Measurements from ENCODE around the gene PRDX3.

The PRDX3 gene

DNA sequence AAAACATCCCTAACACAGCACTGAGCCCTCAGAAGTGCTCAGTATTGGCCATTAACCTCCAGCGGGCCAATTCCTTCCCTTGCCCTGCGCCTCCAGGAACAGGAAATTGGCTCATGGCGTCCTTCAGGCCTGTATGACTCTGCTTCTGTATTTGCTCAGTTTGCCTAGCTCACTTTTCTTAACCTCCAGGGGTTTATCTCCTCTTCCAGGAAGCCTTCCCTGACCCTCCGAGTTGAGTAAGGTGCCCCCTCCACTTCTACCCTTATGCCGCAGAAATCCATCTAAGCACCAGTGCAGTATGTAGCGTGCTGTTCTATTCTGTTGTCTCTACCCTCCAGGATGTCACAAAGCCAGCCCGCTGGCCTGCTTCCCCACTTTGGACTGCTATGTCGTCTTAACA is 12.0 kb downstream of the PRDX3 start:
- DNase-seq (ENCODE audit: low read depth): no peak
- TF ChIP-seq, protein P1, sequence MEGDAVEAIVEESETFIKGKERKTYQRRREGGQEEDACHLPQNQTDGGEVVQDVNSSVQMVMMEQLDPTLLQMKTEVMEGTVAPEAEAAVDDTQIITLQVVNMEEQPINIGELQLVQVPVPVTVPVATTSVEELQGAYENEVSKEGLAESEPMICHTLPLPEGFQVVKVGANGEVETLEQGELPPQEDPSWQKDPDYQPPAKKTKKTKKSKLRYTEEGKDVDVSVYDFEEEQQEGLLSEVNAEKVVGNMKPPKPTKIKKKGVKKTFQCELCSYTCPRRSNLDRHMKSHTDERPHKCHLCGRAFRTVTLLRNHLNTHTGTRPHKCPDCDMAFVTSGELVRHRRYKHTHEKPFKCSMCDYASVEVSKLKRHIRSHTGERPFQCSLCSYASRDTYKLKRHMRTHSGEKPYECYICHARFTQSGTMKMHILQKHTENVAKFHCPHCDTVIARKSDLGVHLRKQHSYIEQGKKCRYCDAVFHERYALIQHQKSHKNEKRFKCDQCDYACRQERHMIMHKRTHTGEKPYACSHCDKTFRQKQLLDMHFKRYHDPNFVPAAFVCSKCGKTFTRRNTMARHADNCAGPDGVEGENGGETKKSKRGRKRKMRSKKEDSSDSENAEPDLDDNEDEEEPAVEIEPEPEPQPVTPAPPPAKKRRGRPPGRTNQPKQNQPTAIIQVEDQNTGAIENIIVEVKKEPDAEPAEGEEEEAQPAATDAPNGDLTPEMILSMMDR (IDR thresholded peaks at IDR 0.05; ENCODE audit: control insufficient read depth, insufficient read depth, low read depth, low read length, missing control alignments): no peak
- H3K4me3 ChIP-seq (ENCODE audit: control insufficient read depth, low read depth, low read length): no peak overlapping the region

DNA sequence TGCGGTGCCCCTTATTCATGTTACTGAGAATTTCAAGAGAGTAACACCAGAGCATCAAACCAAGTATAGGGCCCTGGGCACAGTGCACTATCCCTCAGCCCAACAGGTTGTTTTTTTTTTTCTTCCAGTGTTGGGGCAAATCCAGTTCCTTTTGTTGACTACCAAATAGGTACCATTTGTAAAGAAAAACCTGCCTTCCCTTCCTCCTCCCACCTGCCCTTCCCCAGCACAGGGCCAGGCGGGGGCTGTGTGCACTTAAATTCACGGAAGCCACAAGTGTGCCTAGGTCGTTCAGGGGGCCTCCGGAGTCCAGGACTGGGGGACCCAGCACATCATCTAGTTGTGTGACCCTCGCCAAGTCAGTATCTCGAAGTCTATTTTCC is 12.5 kb downstream of the PRDX3 start:
- TF ChIP-seq, protein P1 (IDR thresholded peaks at IDR 0.05; ENCODE audit: control insufficient read depth, insufficient read depth, low read depth, low read length, missing control alignments): no peak
- DNase-seq (ENCODE audit: low read depth): no peak
- peak overlapping the region; percentile 82 for H3K4me3 ChIP-seq (ENCODE audit: control insufficient read depth, low read depth, low read length)

DNA sequence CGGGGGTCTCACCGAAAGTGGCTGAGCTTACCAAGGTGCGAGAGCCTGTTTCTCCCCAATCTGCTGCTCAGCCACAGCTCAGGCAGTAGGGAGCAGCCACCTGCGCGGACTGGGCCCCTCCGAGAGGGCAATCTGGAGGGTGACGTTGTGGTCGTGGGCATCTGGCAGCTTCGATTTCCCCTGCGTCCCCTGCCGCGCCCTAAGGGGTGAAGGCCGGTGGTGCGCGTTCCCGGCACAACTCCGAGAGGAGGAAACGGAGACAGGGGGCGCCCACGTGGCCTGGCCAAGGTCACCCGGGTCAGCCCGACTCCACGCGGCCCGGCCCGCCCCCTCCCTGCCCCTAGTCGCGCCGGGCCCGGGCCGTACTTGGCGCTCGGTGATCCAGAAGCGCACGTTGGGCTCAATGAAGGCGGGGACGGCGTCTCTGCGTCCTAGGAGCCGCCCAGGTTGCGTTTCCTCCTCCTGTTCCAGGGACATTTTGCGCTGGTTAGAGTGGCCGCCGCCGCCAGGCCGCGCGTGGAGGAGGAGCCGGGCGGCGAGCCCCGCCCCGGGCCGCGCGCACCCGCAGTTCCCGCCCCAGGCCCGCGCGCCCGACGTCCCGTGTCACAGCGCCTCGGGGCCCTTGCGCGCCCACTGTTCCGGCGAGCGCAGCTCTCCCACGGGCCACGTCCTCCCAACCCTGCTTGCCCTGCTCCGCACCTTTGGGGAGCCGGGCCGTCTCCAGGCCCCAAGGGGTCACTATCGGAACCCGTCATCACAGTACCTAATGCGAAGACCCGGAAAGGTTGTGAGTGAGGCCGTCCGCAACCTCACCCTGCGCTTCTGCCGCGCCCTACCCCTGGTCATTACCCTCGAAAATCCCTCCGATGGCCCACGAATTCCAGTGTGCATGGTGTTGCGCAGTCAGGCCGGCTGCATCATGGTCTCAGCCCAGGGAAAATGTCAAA is 13.2 kb downstream of the PRDX3 start, which contains the start of gene SFXN4:
TSS of gene SFXN4 (minus strand) at position 544 of the 947 bp plus-strand sequence. CDS start at position 477, 67 bp downstream.
- TF ChIP-seq, protein P1 (IDR thresholded peaks at IDR 0.05; ENCODE audit: control insufficient read depth, insufficient read depth, low read depth, low read length, missing control alignments): no peak

DNA sequence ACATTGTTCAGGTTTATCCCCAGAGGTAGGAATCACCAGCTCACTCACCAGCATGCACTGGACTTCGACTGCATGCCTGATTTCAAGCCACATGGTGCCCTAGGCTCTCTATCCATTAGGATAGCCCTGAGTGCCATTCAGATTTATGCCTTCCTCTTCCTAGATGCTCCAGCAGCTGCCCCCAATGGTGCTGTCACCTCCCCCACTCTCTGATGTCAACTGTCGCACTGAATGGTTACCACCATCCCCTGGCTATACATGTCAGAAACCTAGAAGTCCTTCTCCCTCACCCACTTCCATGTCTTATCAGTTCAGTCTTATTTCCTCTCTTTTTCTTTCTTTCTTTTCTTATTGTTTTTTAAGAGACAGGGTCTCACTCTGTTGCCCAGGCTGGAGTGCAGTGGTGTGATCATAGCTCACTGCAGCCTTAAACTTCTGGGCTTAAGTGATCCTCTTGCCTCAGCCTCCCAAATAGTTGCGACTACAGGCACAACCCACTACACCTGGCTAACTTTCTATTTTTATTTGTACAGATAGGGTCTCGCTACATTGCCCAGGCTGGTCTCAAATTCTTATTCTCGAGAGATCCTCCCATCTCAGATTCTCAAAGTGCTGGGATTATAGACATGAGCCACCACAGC is 16.0 kb downstream of the PRDX3 start:
- TF ChIP-seq, protein P1 (IDR thresholded peaks at IDR 0.05; ENCODE audit: control insufficient read depth, insufficient read depth, low read depth, low read length, missing control alignments): no peak

More for the DNA sequence above, 13.2 kb downstream of the PRDX3 start, which contains the start of gene SFXN4:
- DNase-seq (ENCODE audit: low read depth): no peak
- H3K4me3 ChIP-seq (ENCODE audit: control insufficient read depth, low read depth, low read length): peak within 1 kb of the TSS; percentile 82

DNA sequence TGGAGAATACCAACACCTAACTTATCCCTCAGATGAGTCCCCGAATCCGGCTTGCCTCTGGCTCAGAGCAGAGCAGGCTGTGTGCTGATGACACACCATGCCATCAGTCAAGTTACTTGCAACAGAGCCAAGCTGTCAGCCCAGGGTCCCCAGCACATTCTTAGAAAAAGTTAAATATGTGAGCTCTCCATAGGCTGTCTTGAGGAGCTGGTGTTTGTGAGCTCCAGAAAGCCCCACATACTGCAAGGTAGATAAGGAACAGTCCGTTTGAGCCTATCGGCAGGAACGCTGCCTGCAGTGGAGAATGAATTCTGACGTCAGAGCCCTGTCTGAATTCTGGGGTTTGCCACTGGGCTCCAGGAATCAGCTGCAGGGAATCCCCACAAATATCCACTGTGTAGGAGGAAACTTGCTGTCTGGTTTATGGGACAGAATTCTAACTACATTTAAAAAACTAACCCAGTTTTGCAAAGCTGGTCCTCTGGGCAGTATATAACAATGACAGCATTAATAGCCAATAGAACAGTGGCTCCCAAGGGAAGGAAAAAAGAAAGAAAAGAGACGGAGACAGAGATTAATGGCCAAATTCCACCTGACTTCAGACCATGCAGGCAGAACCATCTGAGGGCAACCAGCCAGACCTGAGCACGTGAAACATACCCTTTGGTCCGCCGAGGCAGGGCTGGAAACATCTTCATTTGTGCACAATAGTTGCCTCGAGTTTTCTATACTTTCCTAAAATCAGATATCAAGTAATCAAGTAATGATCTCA is 16.7 kb downstream of the PRDX3 start:
- H3K4me3 ChIP-seq (ENCODE audit: control insufficient read depth, low read depth, low read length): no peak overlapping the region
- TF ChIP-seq, protein P1 (IDR thresholded peaks at IDR 0.05; ENCODE audit: control insufficient read depth, insufficient read depth, low read depth, low read length, missing control alignments): no peak
- DNase-seq (ENCODE audit: low read depth): no peak

More for the DNA sequence above, 16.0 kb downstream of the PRDX3 start:
- no peak overlapping the region for H3K4me3 ChIP-seq (ENCODE audit: control insufficient read depth, low read depth, low read length)
- no peak for DNase-seq (ENCODE audit: low read depth)

DNA sequence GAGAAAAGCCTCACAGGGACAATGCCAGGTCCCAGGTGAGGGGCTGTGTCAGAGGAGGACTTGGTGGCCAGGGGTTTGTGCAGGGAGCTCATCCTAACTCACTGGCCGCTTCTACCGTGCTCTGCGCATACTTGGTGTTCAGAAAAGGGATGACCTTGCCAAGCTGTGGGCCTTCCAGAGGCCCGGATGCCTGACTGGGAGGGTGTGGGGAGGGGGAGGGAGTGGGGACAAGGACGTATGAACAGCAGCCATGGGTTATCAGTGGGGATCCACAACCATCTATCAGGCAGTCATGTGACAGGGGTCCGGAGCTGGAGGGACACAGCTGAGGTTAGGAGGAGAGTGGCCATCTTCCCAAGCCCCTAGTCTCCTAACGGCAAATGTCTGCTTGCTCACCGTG is 19.3 kb downstream of the PRDX3 start:
- no peak for DNase-seq (ENCODE audit: low read depth)
- H3K4me3 ChIP-seq (ENCODE audit: control insufficient read depth, low read depth, low read length): no peak overlapping the region
- TF ChIP-seq, protein P1 (IDR thresholded peaks at IDR 0.05; ENCODE audit: control insufficient read depth, insufficient read depth, low read depth, low read length, missing control alignments): no peak

All from AG09309 (cell line).